ENCODE data around the gene LSM7.

LSM7 gene

GRCh38 chr19:2327773-2328400 is 499 bp downstream of the LSM7 start:
- peak; percentile 60 for DNase-seq (ENCODE audit: insufficient read length, low spot score)
- TF ChIP-seq POLR2A (IDR thresholded peaks at IDR 0.05; ENCODE audit: low read depth, low read length), result no peak
- no peak for FAIRE-seq

GRCh38 chr19:2326699-2327360 is 1.6 kb downstream of the LSM7 start:
- no peak for FAIRE-seq
- TF ChIP-seq POLR2A (IDR thresholded peaks at IDR 0.05; ENCODE audit: low read depth, low read length), result no peak
- DNase-seq (ENCODE audit: insufficient read length, low spot score), result no peak

- no peak for DNase-seq (ENCODE audit: insufficient read length, low spot score)
- no peak for TF ChIP-seq POLR2A (IDR thresholded peaks at IDR 0.05; ENCODE audit: low read depth, low read length)
- FAIRE-seq, result no peak
Measured at GRCh38 chr19:2325281-2326046, 2.9 kb downstream of the LSM7 start.

GRCh38 chr19:2324220-2324948 is 4.0 kb downstream of the LSM7 start:
- no peak for TF ChIP-seq POLR2A (IDR thresholded peaks at IDR 0.05; ENCODE audit: low read depth, low read length)
- DNase-seq (ENCODE audit: insufficient read length, low spot score) (no peak), FAIRE-seq (no peak)

GRCh38 chr19:2323707-2324106 is 4.7 kb downstream of the LSM7 start:
- TF ChIP-seq POLR2A (IDR thresholded peaks at IDR 0.05; ENCODE audit: low read depth, low read length), result no peak
- DNase-seq (ENCODE audit: insufficient read length, low spot score), result no peak
- FAIRE-seq, result no peak

- no peak for DNase-seq (ENCODE audit: insufficient read length, low spot score)
- no peak for FAIRE-seq
- TF ChIP-seq POLR2A (IDR thresholded peaks at IDR 0.05; ENCODE audit: low read depth, low read length), result no peak
Measured at GRCh38 chr19:2321565-2322283, 6.7 kb downstream of the LSM7 start.

GRCh38 chr19:2320939-2321338 is 7.4 kb downstream of the LSM7 start:
- TF ChIP-seq POLR2A (IDR thresholded peaks at IDR 0.05; ENCODE audit: low read depth, low read length), result no peak
- DNase-seq (ENCODE audit: insufficient read length, low spot score) (no peak), FAIRE-seq (no peak)

- no peak for FAIRE-seq
- no peak for TF ChIP-seq POLR2A (IDR thresholded peaks at IDR 0.05; ENCODE audit: low read depth, low read length)
- DNase-seq (ENCODE audit: insufficient read length, low spot score), result no peak
Measured at GRCh38 chr19:2320049-2320448, 8.3 kb downstream of the LSM7 start.

GRCh38 chr19:2319551-2319950 is 8.8 kb downstream of the LSM7 start:
- no peak for FAIRE-seq
- no peak for TF ChIP-seq POLR2A (IDR thresholded peaks at IDR 0.05; ENCODE audit: low read depth, low read length)

GRCh38 chr19:2318923-2319322 is 9.5 kb downstream of the LSM7 start:
- TF ChIP-seq POLR2A (IDR thresholded peaks at IDR 0.05; ENCODE audit: low read depth, low read length), result no peak
- DNase-seq (ENCODE audit: insufficient read length, low spot score) (no peak), FAIRE-seq (no peak)

More at GRCh38 chr19:2319551-2319950, 8.8 kb downstream of the LSM7 start:
- DNase-seq (ENCODE audit: insufficient read length, low spot score), result no peak

- no peak for TF ChIP-seq POLR2A (IDR thresholded peaks at IDR 0.05; ENCODE audit: low read depth, low read length)
- no peak for FAIRE-seq
- DNase-seq (ENCODE audit: insufficient read length, low spot score), result no peak
Measured at GRCh38 chr19:2317756-2318155, 10.6 kb downstream of the LSM7 start.

GRCh38 chr19:2317300-2317699 is 11.1 kb downstream of the LSM7 start:
- DNase-seq (ENCODE audit: insufficient read length, low spot score) (no peak), FAIRE-seq (no peak)
- TF ChIP-seq POLR2A (IDR thresholded peaks at IDR 0.05; ENCODE audit: low read depth, low read length), result no peak

GRCh38 chr19:2315818-2316353 is 12.5 kb downstream of the LSM7 start:
- FAIRE-seq (no peak), DNase-seq (ENCODE audit: insufficient read length, low spot score) (peak; percentile 65)

More at GRCh38 chr19:2315818-2316353, 12.5 kb downstream of the LSM7 start:
- TF ChIP-seq POLR2A (IDR thresholded peaks at IDR 0.05; ENCODE audit: low read depth, low read length), result no peak

All from H54 (cell line).